Activated gamma-delta T cell (primary cell): Measurements from ENCODE around the gene MTCL1.
A peak's percentile ranks its signal among the peaks of the same experiment; 100 is the strongest.

Experiments used
- DNase-seq: peaks from one replicate; lab custom pipeline; 2025; lab: John Stamatoyannopoulos, UW
- total RNA-seq, 2 donors: gene quantifications; one replicate each; lab custom pipeline; 2026; lab: John Stamatoyannopoulos, UW

The MTCL1 gene
- 0.97 to 3.1 reads per million in 2 donors for total RNA-seq

DNA sequence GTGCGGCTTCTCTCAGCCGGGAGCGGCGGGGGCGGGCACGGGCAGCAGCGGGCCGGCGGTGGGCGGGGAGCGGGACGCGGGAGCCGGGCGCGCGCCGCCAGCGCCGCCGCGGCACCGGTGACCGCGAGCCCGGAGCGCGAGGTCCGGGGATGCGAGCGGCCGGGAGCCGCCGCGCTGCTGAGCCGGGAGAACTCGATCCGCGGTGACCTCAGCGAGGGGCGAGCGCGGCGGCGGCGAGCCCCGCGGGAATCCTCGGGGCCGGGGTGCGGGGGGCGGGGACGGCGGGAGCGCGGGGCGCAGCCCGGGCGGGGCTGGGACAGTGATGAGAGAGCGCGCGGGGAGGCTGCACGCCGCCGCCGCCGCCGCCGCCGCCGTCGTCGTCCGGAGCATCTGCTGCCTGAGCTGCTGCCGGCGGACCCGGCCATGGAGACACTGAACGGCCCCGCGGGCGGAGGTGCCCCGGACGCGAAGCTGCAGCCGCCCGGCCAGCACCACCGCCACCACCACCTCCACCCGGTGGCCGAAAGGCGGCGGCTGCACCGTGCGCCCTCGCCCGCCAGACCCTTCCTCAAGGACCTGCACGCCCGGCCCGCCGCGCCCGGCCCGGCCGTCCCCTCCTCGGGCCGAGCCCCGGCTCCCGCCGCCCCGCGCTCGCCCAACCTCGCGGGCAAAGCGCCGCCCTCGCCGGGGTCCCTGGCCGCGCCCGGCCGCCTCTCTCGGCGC lies at the start of gene MTCL1:
Gene MTCL1 (plus strand): TSS at position 319 of the 723 bp plus-strand sequence. CDS start 105 bp downstream, at position 424.
- peak; percentile 27 for DNase-seq

DNA sequence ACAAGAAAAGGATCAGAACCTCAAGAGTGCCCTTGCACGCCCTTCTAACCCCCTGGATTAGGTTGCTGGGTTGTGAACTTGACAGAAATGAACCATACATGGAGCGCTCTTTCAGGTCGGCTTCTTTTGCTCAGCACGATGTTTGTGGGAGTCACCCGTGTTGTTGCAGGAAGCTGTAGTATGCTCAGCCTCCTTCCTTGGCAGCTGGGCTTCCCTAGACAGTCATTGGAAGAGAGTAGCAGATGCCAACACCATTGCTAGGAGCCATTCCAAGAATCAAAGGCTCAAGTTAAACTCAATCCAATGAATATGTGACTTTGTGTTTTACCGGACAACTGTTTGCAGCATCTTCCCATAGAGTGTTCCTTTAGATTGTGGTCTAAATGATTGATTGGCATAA lies 49.1 kb upstream of the MTCL1 start:
- no peak for DNase-seq

DNA sequence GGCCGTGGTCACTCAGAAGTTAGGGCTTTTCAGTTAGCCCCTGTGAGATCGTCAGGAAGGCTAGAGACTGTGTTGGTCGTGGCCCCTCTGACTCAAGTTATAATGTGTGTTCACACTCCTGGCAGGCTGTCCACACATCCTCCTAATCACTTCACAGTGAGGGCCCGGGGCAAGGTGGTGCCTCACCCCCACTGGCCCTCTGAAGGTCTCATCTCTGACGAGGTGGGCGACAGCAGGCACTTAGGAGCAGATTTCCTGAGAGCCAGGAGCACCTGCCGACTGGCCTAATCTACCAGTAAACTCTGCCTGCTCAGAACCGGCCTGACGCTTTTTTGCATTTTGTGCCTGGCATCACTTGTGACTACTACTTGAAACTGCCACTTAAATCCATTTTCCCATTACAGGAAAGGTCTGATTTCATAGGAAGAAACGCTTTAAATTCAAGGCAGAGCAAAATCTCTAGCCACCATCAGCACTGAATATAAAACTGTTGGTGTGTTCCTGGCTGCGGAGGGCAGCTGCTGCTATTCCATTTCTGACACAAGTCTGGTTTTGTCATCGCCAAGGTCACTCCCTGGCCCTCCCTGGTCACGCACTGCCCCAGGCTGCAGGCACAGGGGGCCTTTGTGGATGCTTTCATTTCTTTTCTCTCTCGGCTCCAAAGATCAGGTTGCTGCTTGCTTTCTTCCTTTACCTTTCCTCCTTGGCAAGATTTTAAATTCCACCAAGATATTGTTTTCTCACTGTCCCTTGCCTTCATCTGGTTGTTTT lies 48.1 kb upstream of the MTCL1 start:
- DNase-seq, result no peak

DNA sequence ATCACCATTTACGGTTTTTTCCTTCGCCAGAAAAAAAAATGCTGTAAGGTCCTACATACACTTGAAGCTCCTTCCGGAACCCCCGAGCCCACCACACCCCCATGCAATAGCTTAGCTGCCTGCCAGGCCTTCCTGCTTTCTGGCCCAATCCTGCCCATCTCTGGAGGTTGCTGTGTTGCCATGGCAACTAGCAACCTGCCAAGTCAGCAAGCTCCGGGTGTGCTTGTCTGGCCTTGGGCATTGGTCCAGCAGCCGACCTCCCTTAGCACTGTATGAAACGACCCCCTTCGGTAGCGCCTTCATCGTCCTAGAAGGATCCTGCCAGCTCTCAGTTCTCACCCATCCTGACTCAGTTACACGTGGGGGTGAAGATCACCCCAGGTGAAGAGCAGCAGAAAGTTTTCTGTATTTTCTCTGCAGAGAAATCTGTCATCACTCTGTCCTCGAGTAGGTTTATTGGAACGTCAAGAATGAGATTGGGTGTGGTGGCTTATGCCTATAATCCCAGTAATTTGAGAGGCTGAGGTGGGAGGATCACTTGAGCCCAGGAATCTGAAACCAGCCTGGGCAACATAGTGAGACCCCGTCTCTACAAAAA lies 47.4 kb upstream of the MTCL1 start:
- DNase-seq, result no peak

DNA sequence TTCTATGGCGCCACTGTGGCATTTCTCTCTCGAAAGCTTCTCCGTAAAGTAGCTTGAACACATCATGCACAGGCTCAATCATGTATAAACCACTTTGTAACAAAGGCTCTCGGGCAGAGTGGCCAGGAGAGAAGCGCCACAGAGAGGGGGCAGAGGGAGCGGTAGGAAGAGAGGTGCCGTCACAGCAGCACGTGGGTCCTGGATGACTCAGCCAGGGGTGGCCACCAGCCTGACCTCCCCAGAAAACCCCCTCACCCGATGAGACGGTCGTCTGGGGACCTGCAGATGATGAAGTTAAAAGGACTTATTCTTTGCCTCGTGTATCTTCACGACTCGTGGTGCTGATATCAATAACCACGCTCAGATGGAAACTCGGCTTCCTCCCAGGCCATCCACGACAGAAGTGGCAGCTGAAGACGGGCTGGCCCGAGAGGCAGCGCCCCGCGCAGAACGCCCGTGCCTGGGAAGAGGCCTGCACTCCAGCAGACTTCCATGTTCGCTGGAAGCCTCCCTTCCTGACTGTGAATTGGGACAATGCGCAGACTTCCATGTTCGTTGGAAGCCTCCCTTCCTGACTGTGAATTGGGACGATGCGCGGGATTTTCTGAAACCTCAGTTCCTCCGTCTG lies 46.4 kb upstream of the MTCL1 start:
- no peak for DNase-seq

DNA sequence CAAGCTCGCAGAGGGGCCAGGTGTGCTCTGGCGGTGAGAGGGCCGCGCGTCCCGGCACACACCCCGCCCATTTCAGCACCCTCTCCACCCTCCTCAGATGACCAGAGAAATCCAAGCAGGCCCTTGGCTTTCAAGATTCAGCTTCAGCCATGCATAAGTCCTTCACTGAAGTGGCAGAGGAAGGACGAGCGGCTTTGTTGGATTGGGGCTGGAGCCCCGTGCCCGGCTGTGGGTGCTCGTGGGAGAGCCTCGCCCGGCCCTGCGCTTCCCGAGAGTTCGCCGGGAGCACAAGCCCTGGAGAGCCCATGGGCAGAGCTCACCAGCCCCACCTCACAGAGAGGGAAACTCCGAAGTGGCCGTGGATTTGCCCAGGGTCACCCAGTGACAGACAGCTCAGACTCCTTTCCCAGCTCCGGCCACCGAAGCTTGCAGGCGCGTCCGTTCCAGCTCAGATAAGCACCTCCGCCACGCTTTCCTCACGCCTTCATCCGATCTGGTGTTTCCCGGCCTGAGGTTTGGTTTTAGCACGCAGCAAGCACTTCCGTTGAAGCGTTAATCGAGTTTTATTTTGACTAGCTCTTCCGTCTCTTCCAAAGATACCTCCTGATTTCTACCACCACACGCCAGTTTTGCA lies 45.6 kb upstream of the MTCL1 start:
- DNase-seq, result no peak

DNA sequence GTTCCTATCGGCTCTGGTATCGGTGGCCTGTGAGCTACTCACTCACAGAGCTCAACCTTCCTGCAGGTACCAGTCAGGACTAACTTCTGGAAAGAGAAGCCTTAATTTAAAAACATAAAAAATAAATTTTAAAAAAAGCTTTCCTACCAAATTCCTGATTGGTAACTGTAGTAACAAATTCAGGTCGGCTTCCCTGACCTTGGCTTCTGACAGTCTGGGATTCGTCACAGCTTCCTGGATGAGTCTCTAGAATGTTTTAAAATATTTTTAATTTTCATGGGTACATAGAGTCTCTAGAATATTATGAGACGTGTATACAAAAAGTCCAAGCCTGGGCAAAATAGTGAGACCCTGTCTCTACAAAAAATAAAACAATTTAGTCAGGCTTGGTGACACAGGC lies 45.0 kb upstream of the MTCL1 start:
- DNase-seq, result no peak

DNA sequence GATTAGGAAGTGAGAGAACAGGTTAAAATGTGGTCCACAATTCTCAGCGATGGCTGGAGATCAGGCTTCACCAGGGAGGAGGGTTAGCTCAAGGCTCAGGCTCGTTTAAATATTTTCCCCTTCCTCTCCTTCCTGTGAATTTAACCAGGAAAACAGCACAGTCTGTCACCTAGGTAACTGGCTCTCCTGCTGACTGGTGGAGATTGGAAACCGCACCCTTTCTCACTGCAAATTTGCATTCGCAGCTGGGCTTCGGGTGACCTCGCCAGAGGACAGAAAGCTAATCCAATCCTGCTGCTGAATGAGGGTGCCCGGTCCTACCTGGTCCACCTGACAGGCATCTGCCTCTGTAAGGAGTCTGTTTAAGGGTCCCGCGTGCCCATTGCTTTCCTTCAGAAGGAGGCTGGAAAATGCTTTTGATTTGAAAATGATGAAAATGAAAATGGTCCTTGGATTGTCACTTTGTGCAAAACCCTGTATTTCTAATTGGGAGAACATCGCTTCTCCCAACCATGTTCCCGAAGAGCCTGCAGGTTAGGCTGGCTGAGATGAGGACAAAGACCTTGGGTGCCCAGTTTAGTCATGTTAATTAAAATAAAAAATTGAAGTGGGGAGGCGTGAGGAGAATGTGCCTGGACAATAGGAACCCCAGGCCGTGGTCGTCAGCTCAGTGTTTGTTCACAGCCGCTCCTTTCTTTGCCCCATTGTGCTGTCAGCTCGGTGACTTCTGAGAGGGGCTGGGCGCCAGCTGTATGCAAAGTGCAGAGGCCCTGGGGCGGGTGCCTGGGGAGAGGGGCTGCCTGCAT lies 43.4 kb upstream of the MTCL1 start:
- DNase-seq, result no peak

DNA sequence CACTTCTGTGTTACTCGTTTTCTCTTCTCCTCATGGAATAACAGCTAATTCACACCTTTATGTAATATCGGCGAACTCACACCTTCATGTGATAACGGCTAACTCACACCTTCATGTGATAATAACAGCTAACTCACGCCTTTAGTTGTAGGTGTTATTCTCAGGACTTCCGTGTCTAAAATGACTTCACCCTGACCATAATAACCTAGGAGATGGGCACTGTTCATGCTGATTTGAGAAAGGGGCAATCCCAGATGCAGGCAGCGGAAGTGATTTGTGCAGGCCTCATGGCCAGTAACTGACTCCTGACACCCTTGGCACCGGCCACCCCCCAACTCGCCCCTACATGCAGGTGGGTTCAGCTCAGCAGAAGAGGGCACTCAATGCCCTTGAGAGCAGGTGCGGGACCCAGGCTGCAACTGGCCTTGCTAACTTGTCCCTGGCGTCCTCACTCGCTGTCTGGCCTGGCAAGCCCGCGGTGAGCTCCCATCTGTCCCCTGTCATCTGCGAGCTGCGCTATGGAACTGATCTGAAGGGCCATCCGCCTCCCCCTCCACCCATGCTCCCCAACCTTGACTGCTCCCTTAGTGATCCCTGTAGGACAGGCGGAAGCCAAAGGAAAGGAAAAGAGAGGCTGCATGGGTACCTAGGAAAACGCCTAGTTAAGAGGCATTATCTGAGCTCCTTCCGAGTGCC lies 42.6 kb upstream of the MTCL1 start:
- no peak for DNase-seq

DNA sequence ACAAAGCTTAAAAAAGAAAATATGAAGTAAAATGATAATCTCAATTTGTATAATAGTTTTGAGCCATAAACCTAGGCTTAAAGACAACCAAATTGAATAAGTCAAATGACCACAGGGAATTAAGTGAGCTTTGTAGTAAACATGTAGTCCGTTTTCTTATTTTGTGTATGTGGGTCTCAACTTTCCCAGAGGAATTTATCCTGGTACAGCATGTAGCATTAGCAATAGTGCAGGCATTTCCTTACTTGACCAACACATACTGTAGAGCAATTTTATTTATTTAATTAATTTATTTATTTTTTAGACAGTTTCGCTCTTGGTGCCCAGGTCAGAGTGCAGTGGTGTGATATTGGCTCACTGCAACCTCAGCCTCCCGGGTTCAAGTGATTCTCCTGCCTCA lies 37.5 kb upstream of the MTCL1 start:
- DNase-seq, result no peak

DNA sequence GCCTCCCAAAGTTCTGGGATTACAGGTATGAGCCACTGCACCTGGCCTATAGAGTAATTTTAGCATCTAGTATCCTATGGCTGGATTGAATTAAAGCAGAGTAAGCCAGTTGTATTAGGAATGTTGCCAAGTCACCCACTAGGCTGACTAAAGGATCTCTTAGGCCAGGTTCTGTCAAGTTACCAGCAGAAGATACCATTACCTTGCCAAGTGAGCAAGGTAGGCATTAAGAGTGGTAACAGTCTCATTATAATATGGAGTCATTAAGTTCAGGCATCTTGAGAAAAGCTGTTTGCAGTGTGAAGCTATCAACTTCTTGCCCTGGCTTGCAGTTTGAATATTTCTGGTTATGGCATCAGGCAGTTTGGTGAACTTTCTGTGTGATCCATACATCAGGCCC lies 37.0 kb upstream of the MTCL1 start:
- no peak for DNase-seq

DNA sequence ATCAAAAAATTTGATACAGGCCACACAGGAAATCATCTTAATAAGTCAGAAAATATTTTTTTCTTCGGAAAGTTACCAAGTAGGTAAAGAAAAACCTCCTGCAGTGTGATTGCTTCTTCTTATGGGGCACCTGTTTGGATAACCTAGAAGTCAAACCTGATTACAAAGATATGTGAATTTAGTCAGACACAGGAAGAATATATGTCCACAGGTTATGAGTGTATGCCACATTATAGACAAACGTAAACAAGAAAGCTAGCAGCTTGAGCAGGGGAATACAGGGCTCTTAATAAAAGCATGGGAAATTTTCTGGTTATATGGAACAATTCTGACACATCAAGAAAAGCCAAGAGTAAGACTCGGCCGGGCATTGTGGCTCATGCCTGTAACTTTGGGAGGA lies 35.8 kb upstream of the MTCL1 start:
- no peak for DNase-seq

DNA sequence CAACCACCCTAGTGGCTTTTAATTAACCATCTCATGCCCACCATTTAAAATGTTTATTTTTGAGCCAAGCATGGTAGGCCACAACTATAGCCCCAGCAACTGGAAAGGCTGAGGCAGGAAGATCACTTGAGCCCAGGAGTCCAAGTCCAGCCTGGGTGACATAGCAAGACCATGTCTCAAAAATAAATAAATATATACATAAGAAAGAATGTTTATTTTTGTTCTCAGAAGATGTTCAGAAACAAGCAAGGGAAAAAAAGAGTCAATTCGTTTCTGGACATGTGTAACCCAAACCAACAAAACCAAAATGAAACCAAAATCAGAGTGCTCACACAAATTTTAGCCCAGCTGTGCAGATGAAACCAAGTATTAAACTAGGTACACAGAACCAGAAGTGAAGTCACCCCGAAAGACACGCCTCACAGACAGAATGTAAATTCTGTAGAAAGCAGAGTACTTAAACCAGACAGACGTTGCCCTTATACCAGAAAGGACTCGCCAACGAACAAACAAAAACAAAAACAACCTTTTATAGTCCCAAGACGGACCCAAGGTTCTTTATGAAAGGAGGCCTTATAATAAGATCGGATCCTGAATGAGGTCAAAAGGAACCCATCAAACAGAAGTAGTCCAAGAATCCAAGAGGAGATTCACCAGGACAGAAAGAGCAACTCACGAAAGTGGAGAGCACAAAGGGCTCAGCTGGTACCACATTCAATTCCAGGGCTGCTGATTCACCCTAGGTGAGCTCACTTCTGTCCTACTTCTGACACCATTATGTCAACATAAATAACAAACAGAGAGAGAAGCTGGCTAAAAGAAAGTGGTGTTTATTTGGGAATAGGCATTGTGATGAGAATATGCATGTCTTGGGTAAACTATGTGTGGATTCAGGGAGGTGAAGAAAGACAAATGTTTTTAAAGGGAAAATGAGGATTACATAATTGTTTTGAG lies 31.8 kb upstream of the MTCL1 start:
- DNase-seq, result no peak

DNA sequence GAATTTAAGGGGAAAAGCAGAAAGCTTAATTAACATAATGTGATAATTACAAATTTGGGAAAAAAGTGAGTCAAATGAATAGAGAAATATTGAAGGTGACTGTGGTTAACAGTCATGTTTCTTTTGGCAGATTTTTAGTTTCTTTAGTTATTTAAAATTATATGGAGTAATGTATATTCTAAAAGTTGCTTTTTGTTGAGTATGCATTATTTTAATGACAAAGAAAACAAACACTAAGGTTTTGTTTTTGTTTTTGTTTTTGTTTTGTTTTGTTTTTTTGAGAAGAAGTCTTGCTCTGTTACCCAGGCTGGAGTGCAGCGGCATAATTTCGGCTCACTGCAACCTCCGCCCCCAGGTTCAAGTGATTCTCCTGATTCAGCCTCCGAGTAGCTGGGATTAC lies 30.3 kb upstream of the MTCL1 start:
- DNase-seq, result no peak

DNA sequence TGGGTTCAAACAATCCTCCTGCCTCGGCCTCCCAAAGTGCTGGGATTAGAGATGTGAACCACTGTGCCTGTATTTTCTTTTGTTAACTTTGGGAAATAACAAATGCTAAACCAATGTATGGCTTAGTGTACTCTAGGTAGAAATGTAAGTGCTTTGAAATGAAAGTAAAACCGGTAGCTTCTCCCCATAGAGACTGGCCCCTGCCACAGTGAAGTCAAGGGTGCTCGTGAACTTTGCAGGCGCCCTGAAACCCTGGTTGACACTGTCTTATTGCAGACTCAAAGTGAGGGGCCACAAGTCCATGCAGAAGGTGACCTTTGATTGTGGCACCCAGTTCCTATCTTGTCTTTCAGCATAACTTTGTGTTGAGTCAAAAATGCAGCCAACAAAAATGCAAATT lies 24.2 kb upstream of the MTCL1 start:
- no peak for DNase-seq

DNA sequence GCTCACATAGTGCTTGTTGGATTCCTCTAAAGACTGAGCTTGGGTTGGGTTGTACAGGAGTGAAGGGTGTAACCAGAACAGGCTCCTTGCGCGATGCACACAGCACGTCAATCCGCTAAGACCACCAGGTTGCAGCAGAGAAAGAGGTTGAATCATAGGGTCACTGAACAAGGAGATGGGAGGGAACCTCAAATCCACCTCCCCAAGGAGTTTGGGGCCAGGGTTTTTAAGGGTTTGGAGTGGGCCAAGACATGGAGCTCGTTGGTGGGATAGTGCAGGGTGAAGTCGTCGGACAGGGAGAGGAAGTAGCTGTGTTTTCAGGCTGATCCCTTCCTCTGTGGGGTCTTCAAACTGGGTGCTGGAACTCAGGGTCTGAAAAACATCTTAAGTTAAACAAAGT lies 20.8 kb upstream of the MTCL1 start:
- no peak for DNase-seq

DNA sequence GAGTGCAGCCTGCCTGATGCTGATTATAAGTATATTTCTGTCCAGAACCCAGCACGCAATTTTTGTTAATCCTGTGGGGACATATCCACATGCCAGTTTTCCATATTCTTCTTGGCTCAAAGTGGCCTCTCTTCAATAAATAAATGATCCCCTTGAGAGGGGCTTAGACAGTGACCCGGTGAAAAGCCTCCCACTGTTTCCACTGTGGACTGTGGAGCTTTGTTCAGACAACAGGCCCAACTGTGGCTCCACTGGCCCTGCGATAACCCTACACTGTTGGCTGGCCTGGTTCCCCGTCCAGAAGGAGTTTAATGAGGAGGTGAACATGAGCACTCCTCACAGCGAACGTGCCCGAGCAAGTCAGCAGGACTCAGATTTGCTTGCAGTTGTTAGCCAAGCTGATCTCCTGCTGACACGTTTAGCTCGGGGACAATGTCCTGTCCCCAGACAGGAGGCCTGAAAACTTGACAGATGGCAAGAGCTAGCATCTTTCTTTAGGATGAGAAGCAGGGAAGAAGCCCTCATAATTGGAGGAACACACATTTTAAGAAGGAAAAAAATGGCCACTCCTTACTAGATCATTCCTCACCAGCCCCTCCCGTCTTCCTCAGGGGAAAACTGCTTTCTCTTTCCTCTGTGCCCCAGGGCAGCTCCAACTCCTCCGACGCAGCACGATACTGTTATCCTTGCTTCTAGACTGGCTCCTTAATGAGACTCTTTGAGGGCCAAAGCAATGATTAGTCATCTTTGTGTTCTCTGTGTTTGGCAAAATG lies 20.0 kb upstream of the MTCL1 start:
- DNase-seq, result no peak

DNA sequence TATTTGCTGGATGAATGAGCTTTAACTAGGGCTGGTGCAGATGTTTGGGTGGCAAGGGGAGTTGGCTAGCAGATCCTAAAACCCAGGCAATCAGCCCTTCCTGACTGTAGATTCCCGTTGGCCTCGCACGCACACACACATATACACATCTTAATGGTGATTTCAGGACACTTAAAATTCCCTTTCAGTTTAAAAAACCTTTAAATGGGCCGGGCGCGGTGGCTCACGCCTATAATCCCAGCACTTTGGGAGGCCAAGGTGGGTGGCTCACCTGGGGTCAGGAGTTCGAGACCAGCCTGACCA lies 19.5 kb upstream of the MTCL1 start:
- no peak for DNase-seq

DNA sequence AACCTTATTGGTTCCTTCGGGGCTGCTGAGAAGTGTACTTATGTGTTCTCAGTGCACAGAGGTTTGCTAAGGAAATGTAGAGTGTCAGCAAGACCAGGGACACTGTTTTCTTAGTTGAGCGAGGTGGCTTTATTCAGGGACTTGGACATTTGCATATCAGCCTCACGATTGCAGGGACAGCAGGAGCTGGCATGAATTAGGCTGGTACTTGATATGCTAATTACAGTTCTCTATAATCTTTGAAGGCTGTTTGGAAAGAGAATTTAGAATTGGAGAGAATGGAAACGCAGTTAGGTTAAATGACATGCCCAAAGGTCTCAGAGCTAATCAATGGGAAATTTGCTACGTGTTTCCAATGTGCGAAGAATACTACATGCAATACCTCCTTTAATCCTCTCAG lies 18.7 kb upstream of the MTCL1 start:
- DNase-seq, result no peak
